SIG-M5 treated with dmso at 0.1 percent for 504 hours (cell line): ENCODE results near the gene CTNNA2.

Experiments used
- DNase-seq: peaks from one replicate; lab custom pipeline; 2025; ENCODE audit not compliant: unreplicated experiment; lab: John Stamatoyannopoulos, UW

Gene CTNNA2

GRCh38 chr2:80454628-80455027, 941.8 kb downstream of the CTNNA2 start:
- no peak for DNase-seq

- no peak for DNase-seq
Observed at GRCh38 chr2:80459028-80459427, 946.2 kb downstream of the CTNNA2 start.

- no peak for DNase-seq
Observed at GRCh38 chr2:80461505-80462197, 948.8 kb downstream of the CTNNA2 start.

GRCh38 chr2:80462654-80463053, 949.8 kb downstream of the CTNNA2 start:
- no peak for DNase-seq

GRCh38 chr2:80464275-80464674, 951.4 kb downstream of the CTNNA2 start:
- no peak for DNase-seq

- no peak for DNase-seq
Observed at GRCh38 chr2:80467262-80467811, 954.5 kb downstream of the CTNNA2 start.

- no peak for DNase-seq
Observed at GRCh38 chr2:80469428-80469827, 956.6 kb downstream of the CTNNA2 start.

GRCh38 chr2:80473069-80473468, 960.2 kb downstream of the CTNNA2 start:
- DNase-seq = no peak

GRCh38 chr2:80473796-80474195, 960.9 kb downstream of the CTNNA2 start:
- no peak for DNase-seq

GRCh38 chr2:80475970-80476369, 963.1 kb downstream of the CTNNA2 start:
- DNase-seq = no peak

- no peak for DNase-seq
Observed at GRCh38 chr2:80476535-80477117, 963.8 kb downstream of the CTNNA2 start.

- DNase-seq = no peak
Observed at GRCh38 chr2:80482276-80482675, 969.4 kb downstream of the CTNNA2 start.

GRCh38 chr2:80489717-80490116, 976.9 kb downstream of the CTNNA2 start:
- DNase-seq = no peak

- no peak for DNase-seq
Observed at GRCh38 chr2:80490964-80491363, 978.1 kb downstream of the CTNNA2 start.

GRCh38 chr2:80496346-80496745, 983.5 kb downstream of the CTNNA2 start:
- no peak for DNase-seq

GRCh38 chr2:80496775-80497174, 983.9 kb downstream of the CTNNA2 start:
- DNase-seq = no peak

GRCh38 chr2:80499095-80499494, 986.2 kb downstream of the CTNNA2 start:
- no peak for DNase-seq

GRCh38 chr2:80501874-80502624, 989.2 kb downstream of the CTNNA2 start:
- no peak for DNase-seq

GRCh38 chr2:80506563-80506962, 993.7 kb downstream of the CTNNA2 start:
- DNase-seq = no peak

GRCh38 chr2:80510716-80511115, 997.9 kb downstream of the CTNNA2 start:
- no peak for DNase-seq

- no peak for DNase-seq
Observed at GRCh38 chr2:80515964-80516363, 1003.1 kb downstream of the CTNNA2 start.

GRCh38 chr2:80517316-80517715, 1004.5 kb downstream of the CTNNA2 start:
- DNase-seq = no peak
